Panc1 (cell line): ENCODE data around the gene PIAS4.

ENCODE experiments used
- POLR2AphosphoS5 ChIP-seq: IDR thresholded peaks from 2 replicates; pipeline ENCODE4 v1.6.1; 2012; ENCODE audit warnings: mild to moderate bottlenecking, low read depth, low read length, moderate library complexity
- SIN3A ChIP-seq: IDR thresholded peaks from 2 replicates; pipeline ENCODE4 v1.6.1; 2012; ENCODE audit warnings: low read depth, mild to moderate bottlenecking, low read length, moderate library complexity, borderline replicate concordance; ENCODE audit not compliant: insufficient read depth
- TF ChIP-seq, protein P1 (sequence below): fragments of 450-650 bp; IDR thresholded peaks from 2 replicates; pipeline ENCODE4 v1.5.1; 2017; ENCODE audit warnings: mild to moderate bottlenecking

- TF ChIP-seq, protein P1, sequence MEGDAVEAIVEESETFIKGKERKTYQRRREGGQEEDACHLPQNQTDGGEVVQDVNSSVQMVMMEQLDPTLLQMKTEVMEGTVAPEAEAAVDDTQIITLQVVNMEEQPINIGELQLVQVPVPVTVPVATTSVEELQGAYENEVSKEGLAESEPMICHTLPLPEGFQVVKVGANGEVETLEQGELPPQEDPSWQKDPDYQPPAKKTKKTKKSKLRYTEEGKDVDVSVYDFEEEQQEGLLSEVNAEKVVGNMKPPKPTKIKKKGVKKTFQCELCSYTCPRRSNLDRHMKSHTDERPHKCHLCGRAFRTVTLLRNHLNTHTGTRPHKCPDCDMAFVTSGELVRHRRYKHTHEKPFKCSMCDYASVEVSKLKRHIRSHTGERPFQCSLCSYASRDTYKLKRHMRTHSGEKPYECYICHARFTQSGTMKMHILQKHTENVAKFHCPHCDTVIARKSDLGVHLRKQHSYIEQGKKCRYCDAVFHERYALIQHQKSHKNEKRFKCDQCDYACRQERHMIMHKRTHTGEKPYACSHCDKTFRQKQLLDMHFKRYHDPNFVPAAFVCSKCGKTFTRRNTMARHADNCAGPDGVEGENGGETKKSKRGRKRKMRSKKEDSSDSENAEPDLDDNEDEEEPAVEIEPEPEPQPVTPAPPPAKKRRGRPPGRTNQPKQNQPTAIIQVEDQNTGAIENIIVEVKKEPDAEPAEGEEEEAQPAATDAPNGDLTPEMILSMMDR: no peak
- TF ChIP-seq SIN3A (no peak), POLR2AphosphoS5 (no peak)
These were observed 30.0 kb upstream of the PIAS4 start for GRCh38 chr19:3977242-3978143.
